Endothelial cell of umbilical vein (primary cell): ENCODE results near the gene LRRK1. TPM values are rescaled to one million over a fixed set of nuclear protein-coding genes. Genes with fewer than 3 reads are reported as not detected.

Experiments
- BruUV-seq: library from RNA; stranded (reverse); fragments of 400-500 nt; replicated peaks from 2 replicates; lab custom pipeline; 2021; lab: Mats Ljungman, UMichigan
- CTCF ChIA-PET: fragments of 300-600, 350-600 bp; sonication (Branson Sonifier 250); formaldehyde crosslinking; loops from one replicate; lab custom pipeline; 2021; ENCODE audit warnings: antibody characterized with exemption, inconsistent platforms; lab: Charles Lee
- POLR2A ChIA-PET: fragments of 300-600, 350-600 bp; sonication (Branson Sonifier 250); formaldehyde crosslinking; loops from one replicate; lab custom pipeline; 2021; ENCODE audit warnings: antibody characterized with exemption, inconsistent platforms; lab: Charles Lee
- DNase-seq: peaks from one replicate; pipeline ENCODE4 v3.0.0-alpha.2; 2011; ENCODE audit warnings: low read depth, low spot score
- FAIRE-seq: peaks from 2 replicates; lab custom pipeline; 2011; peaks lifted over from hg19 to GRCh38; lab: Jason Lieb, UNC
- H2AFZ ChIP-seq: 2 replicates; pipeline ENCODE4 v1.6.0; 2012; ENCODE audit warnings: low read depth, low read length, control low read depth, inconsistent platforms
- H3K27ac ChIP-seq: 2 replicates; pipeline ENCODE4 v1.5.1; 2011; ENCODE audit warnings: low read depth, mild to moderate bottlenecking, control low read depth, low read length, moderate library complexity; ENCODE audit not compliant: insufficient read depth
- H3K27me3 ChIP-seq, 2 experiments: 2 replicates each; pipeline versions ENCODE4 v1.6.0 to v1.6.1; 2011; ENCODE audit warnings: low read length in 2 of 2, mixed read lengths in 1 of 2; ENCODE audit not compliant: control insufficient read depth in 2 of 2, insufficient read depth in 2 of 2
- H3K36me3 ChIP-seq, 2 experiments: 2 replicates in 1 of 2; 3 replicates in 1 of 2; pipeline ENCODE4 v1.5.1; 2011; ENCODE audit warnings: low read length in 2 of 2, mild to moderate bottlenecking in 1 of 2, moderate library complexity in 1 of 2; ENCODE audit not compliant: control insufficient read depth in 2 of 2, insufficient read depth in 2 of 2; ENCODE audit errors: extremely low read depth in 1 of 2
- H3K4me1 ChIP-seq: 3 replicates; pipeline ENCODE4 v1.5.1; 2011; ENCODE audit warnings: mild to moderate bottlenecking, low read length; ENCODE audit not compliant: control insufficient read depth, insufficient read depth; ENCODE audit errors: extremely low read depth
- H3K4me2 ChIP-seq: 2 replicates; pipeline ENCODE4 v1.6.1; 2011; ENCODE audit warnings: low read length, control low read depth, mixed read lengths; ENCODE audit not compliant: insufficient read depth
- H3K4me3 ChIP-seq, 3 experiments: fragments of 200-600 bp in 1 of 3; sonication (generic), shearing (Covaris generic) in 1 of 3; replicated peaks in 1 of 3; 2 replicates each; pipeline ENCODE4 v1.5.1; 2011 to 2016; ENCODE audit warnings: control low read depth in 3 of 3, low read length in 3 of 3, mild to moderate bottlenecking in 2 of 3, inconsistent platforms in 1 of 3, low read depth in 1 of 3, moderate library complexity in 1 of 3; ENCODE audit not compliant: insufficient read depth in 1 of 3
- H3K79me2 ChIP-seq: 2 replicates; pipeline ENCODE4 v1.6.0; 2012; ENCODE audit warnings: low read length, inconsistent platforms; ENCODE audit not compliant: control insufficient read depth, insufficient read depth
- H3K9ac ChIP-seq: replicated peaks from 2 replicates; pipeline ENCODE3; 2011; ENCODE audit warnings: low read length, control low read depth; ENCODE audit not compliant: insufficient read depth; ENCODE audit errors: extremely low read depth
- H3K9me1 ChIP-seq: replicated peaks from 3 replicates; pipeline ENCODE4 v1.6.0; 2011; ENCODE audit warnings: mild to moderate bottlenecking, low read length; ENCODE audit not compliant: control insufficient read depth, insufficient read depth; ENCODE audit errors: extremely low read depth
- H3K9me3 ChIP-seq: replicated peaks from 2 replicates; pipeline ENCODE4 v1.5.1; 2012; ENCODE audit warnings: low read length, inconsistent platforms; ENCODE audit not compliant: control insufficient read depth, insufficient read depth
- H4K20me1 ChIP-seq: replicated peaks from 2 replicates; pipeline ENCODE3; 2011; ENCODE audit warnings: mild to moderate bottlenecking, low read length; ENCODE audit not compliant: control insufficient read depth, insufficient read depth; ENCODE audit errors: extremely low read depth
- EZH2 ChIP-seq: IDR thresholded peaks from 2 replicates; pipeline ENCODE4 v1.6.1; 2012; ENCODE audit warnings: borderline replicate concordance, low read depth, mild to moderate bottlenecking, moderate library complexity, low read length, inconsistent platforms; ENCODE audit not compliant: severe bottlenecking
- FOS ChIP-seq: IDR thresholded peaks from 2 replicates; pipeline ENCODE4 v1.6.1; 2011; ENCODE audit warnings: mild to moderate bottlenecking, low read length, moderate library complexity, borderline replicate concordance; ENCODE audit not compliant: insufficient read depth
- GATA2 ChIP-seq: IDR thresholded peaks from 2 replicates; pipeline ENCODE4 v1.7.0; 2011; ENCODE audit warnings: low read depth, mild to moderate bottlenecking, moderate library complexity, mixed read lengths, low read length; ENCODE audit not compliant: insufficient read length, insufficient read depth
- JUN ChIP-seq: IDR thresholded peaks from 2 replicates; pipeline ENCODE4 v1.6.1; 2011; ENCODE audit warnings: borderline replicate concordance, low read depth; ENCODE audit not compliant: insufficient read length, insufficient read depth
- MAX ChIP-seq: IDR thresholded peaks from 2 replicates; pipeline ENCODE4 v1.6.1; 2011; ENCODE audit not compliant: insufficient read depth, insufficient read length
- MYC ChIP-seq: IDR thresholded peaks from one replicate; pipeline ENCODE4 v1.6.1; 2011; ENCODE audit warnings: mild to moderate bottlenecking, low read depth, low read length
- POLR2A ChIP-seq: IDR thresholded peaks from 2 replicates; pipeline ENCODE4 v1.6.1; 2012; ENCODE audit warnings: low read depth, mild to moderate bottlenecking, control low read depth, low read length
- POLR2AphosphoS5 ChIP-seq: IDR thresholded peaks from 2 replicates; pipeline ENCODE4 v1.6.1; 2012; ENCODE audit warnings: low read depth, mild to moderate bottlenecking, control low read depth, low read length, moderate library complexity; ENCODE audit not compliant: insufficient read depth
- dilution Hi-C: fragments of 300-500 bp; cut with MboI; formaldehyde crosslinking; loops from one replicate; pipeline ENCODE4 v1.15.0; 2019; ENCODE audit warnings: low sequenced_read_pairs; ENCODE audit not compliant: extremely low pct_ligation_motif_present
- intact Hi-C: fragments of 100-400 bp; cut with micrococcal nuclease; formaldehyde crosslinking; loops from one replicate; pipeline ENCODE4 v1.10.0; 2022
- polyA plus RNA-seq, 4 experiments: library from polyadenylated mRNA; depleted of rRNA in 3 of 4; stranded (reverse) in 3 of 4; unstranded in 1 of 4; fragments of >200 nt; gene quantifications; 2 replicates each; pipeline versions ENCODE4 v1.2.1 to v1.2.3, GENCODE V29; 2011 to 2012; ENCODE audit warnings: missing spikeins in 1 of 4
- total RNA-seq: library from RNA; stranded (reverse); gene quantifications from 2 replicates; pipeline ENCODE4 v1.2.3, GENCODE V29; 2021
- TF ChIP-seq, protein P1 (sequence below), 2 donors: IDR thresholded peaks; 1 replicate in 1 of 2; 2 replicates in 1 of 2; pipeline ENCODE4 v1.5.1; 2011; ENCODE audit warnings: low read length in 2 of 2, mild to moderate bottlenecking in 2 of 2, moderate library complexity in 2 of 2, control low read depth in 1 of 2, inconsistent platforms in 1 of 2, low read depth in 1 of 2; ENCODE audit not compliant: insufficient read depth in 1 of 2; ENCODE audit errors: extremely low read depth in 1 of 2

The LRRK1 gene
- total and polyA plus RNA-seq, 2 donors (not counting 3 experiments of a cell fraction or from before 2014, with no cell fraction given): 11.0 to 22.1 TPM

DNA sequence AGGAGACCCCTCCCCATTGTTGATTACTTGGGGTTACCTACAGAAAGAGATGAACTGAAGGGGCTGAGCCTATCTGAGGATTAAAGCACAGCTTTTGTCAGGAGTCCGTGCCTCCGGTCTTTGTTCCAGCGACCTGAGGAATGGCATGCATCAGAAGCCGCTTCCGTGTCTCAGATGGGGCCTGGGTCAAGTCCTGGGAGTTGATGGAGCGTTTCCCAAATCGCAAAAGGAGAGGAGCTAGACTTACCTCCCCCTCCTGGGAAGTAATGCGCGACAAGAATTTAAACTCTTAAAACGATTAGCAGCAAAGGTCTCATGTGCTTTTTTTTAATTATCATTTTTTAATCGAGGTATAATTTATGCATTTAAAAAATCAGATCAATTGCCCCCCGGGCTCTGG is 40.5 kb upstream of the LRRK1 start:
- dilution Hi-C loops (no loop called here), intact Hi-C loops (loop anchor here (10.0 kb wide), 1 partner anchor 524 kb away; no protein-coding TSS in a partner anchor)
- Histone ChIP-seq H3K4me3 (peak overlapping the region in 1 of 3 experiments; percentile 45), H2AFZ (no peak overlapping the region), H3K27me3 (peaks cover 17% of the 10 kb centered on the region in 2 experiments), H3K27ac (no peak overlapping the region), H3K4me2 (no peak overlapping the region), H3K9me1 (no peaks in the 10 kb centered on the region), H4K20me1 (no peaks in the 10 kb centered on the region), H3K9me3 (no peaks in the 10 kb centered on the region), H3K9ac (no peak overlapping the region), H3K79me2 (no peaks in the 10 kb centered on the region), H3K4me1 (peaks cover 3% of the 10 kb centered on the region), H3K36me3 (no peaks in the 10 kb centered on the region)
- POLR2A ChIA-PET: no interaction called here
- TF ChIP-seq MYC (no peak), MAX (no peak)
- BruUV-seq: no TSS peak
- DNase-seq: no peak
- CTCF ChIA-PET: interaction anchor here (1.2 to 7.4 kb wide), 4 partner anchors 10 to 207 kb away, joined by 5 to 34 read pairs (median 11); partner anchors contain the start of gene LRRK1
- FAIRE-seq: no peak

DNA sequence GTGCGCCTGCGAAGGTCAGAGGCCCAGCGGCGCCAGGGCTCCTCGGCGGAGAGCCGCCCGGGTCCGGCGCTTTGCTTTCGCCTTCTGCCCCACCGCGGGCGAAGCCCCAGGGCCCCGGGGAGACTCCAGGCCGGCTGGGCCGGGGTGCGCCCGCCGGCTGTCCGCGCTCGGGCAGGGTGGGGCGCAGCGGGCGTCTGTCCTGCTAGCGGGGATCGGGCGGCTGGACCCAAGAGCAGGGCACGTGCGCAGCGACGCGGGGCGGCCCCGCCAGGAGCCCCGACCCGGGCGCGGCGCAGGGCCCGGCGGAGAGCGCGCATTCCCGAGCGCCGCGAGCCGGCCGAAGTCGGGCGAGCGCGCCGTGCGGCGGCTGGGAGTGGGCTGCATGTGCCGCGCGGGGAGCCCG is 40.1 kb upstream of the LRRK1 start:
- H2AFZ ChIP-seq: no peak overlapping the region
- FAIRE-seq (no peak), DNase-seq (no peak)
- dilution Hi-C loops: no loop called here
- no peaks in the 10 kb centered on the region for H3K9me1 ChIP-seq
- H3K4me3 ChIP-seq: peak overlapping the region in 1 of 3 experiments; percentile 45
- H3K36me3 ChIP-seq: no peaks in the 10 kb centered on the region
- ChIA-PET POLR2A (no interaction called here), CTCF (interaction anchor here (3.1 to 7.4 kb wide), 2 partner anchors 10 to 39 kb away, joined by 15 to 34 read pairs; partner anchors contain the start of gene LRRK1)
- H3K4me1 ChIP-seq: peaks cover 3% of the 10 kb centered on the region
- H3K9me3 ChIP-seq: no peaks in the 10 kb centered on the region
- no peak overlapping the region for H3K9ac ChIP-seq
- no peaks in the 10 kb centered on the region for H3K79me2 ChIP-seq
- peak overlapping the region; percentile 29 for H3K4me2 ChIP-seq
- H3K27ac ChIP-seq: no peak overlapping the region
- BruUV-seq: no TSS peak
- TF ChIP-seq FOS (no peak), JUN (no peak), MAX (no peak), POLR2AphosphoS5 (no peak), POLR2A (no peak), MYC (no peak), GATA2 (no peak), EZH2 (no peak)
- TF ChIP-seq, protein P1, sequence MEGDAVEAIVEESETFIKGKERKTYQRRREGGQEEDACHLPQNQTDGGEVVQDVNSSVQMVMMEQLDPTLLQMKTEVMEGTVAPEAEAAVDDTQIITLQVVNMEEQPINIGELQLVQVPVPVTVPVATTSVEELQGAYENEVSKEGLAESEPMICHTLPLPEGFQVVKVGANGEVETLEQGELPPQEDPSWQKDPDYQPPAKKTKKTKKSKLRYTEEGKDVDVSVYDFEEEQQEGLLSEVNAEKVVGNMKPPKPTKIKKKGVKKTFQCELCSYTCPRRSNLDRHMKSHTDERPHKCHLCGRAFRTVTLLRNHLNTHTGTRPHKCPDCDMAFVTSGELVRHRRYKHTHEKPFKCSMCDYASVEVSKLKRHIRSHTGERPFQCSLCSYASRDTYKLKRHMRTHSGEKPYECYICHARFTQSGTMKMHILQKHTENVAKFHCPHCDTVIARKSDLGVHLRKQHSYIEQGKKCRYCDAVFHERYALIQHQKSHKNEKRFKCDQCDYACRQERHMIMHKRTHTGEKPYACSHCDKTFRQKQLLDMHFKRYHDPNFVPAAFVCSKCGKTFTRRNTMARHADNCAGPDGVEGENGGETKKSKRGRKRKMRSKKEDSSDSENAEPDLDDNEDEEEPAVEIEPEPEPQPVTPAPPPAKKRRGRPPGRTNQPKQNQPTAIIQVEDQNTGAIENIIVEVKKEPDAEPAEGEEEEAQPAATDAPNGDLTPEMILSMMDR (IDR thresholded peaks at IDR 0.05; ENCODE audit: extremely low read depth in 1 of 2, insufficient read depth in 1 of 2, low read depth in 1 of 2, low read length in 2 of 2): no peak
- no peaks in the 10 kb centered on the region for H4K20me1 ChIP-seq
- peaks cover 15 to 20% of the 10 kb centered on the region in 2 experiments for H3K27me3 ChIP-seq
- intact Hi-C loops: loop anchor here (10.0 kb wide), 1 partner anchor 524 kb away; no protein-coding TSS in a partner anchor
